Left forelimb (tissue), 1 donor: ENCODE measurements around the gene TMEM236.
"Not testable (repeated sequence)": the region's sequence is repeated elsewhere in the genome, so short reads cannot be mapped to it uniquely, and the experiment has no call there.

Experiments
- DNase-seq: peaks from one replicate; pipeline ENCODE4 v3.0.0-alpha.2; 2018; ENCODE audit warnings: low spot score

Gene TMEM236

GRCh38 chr10:17751781-17752445, at the start of gene TMEM236:
TMEM236 (plus strand) TSS chr10:17752201; CDS start chr10:17752296, 95 bp downstream.
- no peak for DNase-seq

GRCh38 chr10:17703706-17704105, 48.3 kb upstream of the TMEM236 start:
- no peak for DNase-seq

- no peak for DNase-seq
Measured at GRCh38 chr10:17708821-17709220, 43.2 kb upstream of the TMEM236 start.

- DNase-seq = no peak
Measured at GRCh38 chr10:17709492-17709891, 42.5 kb upstream of the TMEM236 start.

- DNase-seq = no peak
Measured at GRCh38 chr10:17710181-17710580, 41.8 kb upstream of the TMEM236 start.

GRCh38 chr10:17712053-17712452, 39.9 kb upstream of the TMEM236 start:
- no peak for DNase-seq

- no peak for DNase-seq
Measured at GRCh38 chr10:17712717-17713471, 39.1 kb upstream of the TMEM236 start.

GRCh38 chr10:17713758-17714157, 38.2 kb upstream of the TMEM236 start:
- DNase-seq = no peak

GRCh38 chr10:17716161-17716560, 35.8 kb upstream of the TMEM236 start:
- DNase-seq = no peak

- not testable (repeated sequence) for DNase-seq
Measured at GRCh38 chr10:17722317-17723014, 29.5 kb upstream of the TMEM236 start.

GRCh38 chr10:17725703-17726102, 26.3 kb upstream of the TMEM236 start:
- no peak for DNase-seq

GRCh38 chr10:17729630-17730029, 22.4 kb upstream of the TMEM236 start:
- DNase-seq = no peak

GRCh38 chr10:17730667-17731066, 21.3 kb upstream of the TMEM236 start:
- DNase-seq = no peak

- DNase-seq = no peak
Measured at GRCh38 chr10:17731331-17732020, 20.5 kb upstream of the TMEM236 start.

GRCh38 chr10:17733620-17734019, 18.4 kb upstream of the TMEM236 start:
- no peak for DNase-seq

- no peak for DNase-seq
Measured at GRCh38 chr10:17734432-17735080, 17.4 kb upstream of the TMEM236 start.

- DNase-seq = no peak
Measured at GRCh38 chr10:17735166-17735941, 16.6 kb upstream of the TMEM236 start.

- no peak for DNase-seq
Measured at GRCh38 chr10:17736223-17736622, 15.8 kb upstream of the TMEM236 start.

- no peak for DNase-seq
Measured at GRCh38 chr10:17737027-17737965, 14.7 kb upstream of the TMEM236 start.

GRCh38 chr10:17740668-17741067, 11.3 kb upstream of the TMEM236 start:
- DNase-seq = no peak
